ENCODE data around the gene MYOCOS.

MYOCOS gene

GRCh38 chr1:171636141-171636540 is 14.1 kb downstream of the MYOCOS start:
- ChIA-PET POLR2A (ENCODE audit: low non-redundant PET) (no interaction called here), CTCF (interaction anchor here (1.5 kb wide), 1 partner anchor 9 kb away, joined by 3 read pairs; no protein-coding TSS in a partner anchor)
- no peak for TF ChIP-seq CTCF (conservative IDR thresholded peaks at IDR 0.05; ENCODE audit: low read depth)
- no peak for DNase-seq (ENCODE audit: low spot score)
- H3K27ac ChIP-seq, result no peak overlapping the region

GRCh38 chr1:171637928-171638576 is 16.0 kb downstream of the MYOCOS start:
- POLR2A ChIA-PET (ENCODE audit: low non-redundant PET), result no interaction called here
- H3K27ac ChIP-seq, result no peak overlapping the region
- TF ChIP-seq CTCF (conservative IDR thresholded peaks at IDR 0.05; ENCODE audit: low read depth), result no peak
- no peak for DNase-seq (ENCODE audit: low spot score)
- CTCF ChIA-PET, result no interaction called here

GRCh38 chr1:171640225-171640624 is 18.2 kb downstream of the MYOCOS start:
- ChIA-PET CTCF (interaction anchor here (0.6 kb wide), 1 partner anchor 353 kb away, joined by 3 read pairs; no protein-coding TSS in a partner anchor), POLR2A (ENCODE audit: low non-redundant PET) (no interaction called here)
- DNase-seq (ENCODE audit: low spot score), result no peak
- no peak for TF ChIP-seq CTCF (conservative IDR thresholded peaks at IDR 0.05; ENCODE audit: low read depth)
- H3K27ac ChIP-seq, result no peak overlapping the region

GRCh38 chr1:171641076-171641864 is 19.2 kb downstream of the MYOCOS start:
- CTCF ChIA-PET, result no interaction called here
- H3K27ac ChIP-seq, result no peak overlapping the region
- POLR2A ChIA-PET (ENCODE audit: low non-redundant PET), result no interaction called here
- DNase-seq (ENCODE audit: low spot score), result no peak
- TF ChIP-seq CTCF (conservative IDR thresholded peaks at IDR 0.05; ENCODE audit: low read depth), result no peak

GRCh38 chr1:171642197-171642596 is 20.2 kb downstream of the MYOCOS start:
- POLR2A ChIA-PET (ENCODE audit: low non-redundant PET), result no interaction called here
- CTCF ChIA-PET, result interaction anchor here (0.5 kb wide), 1 partner anchor 1552 kb away, joined by 3 read pairs; no protein-coding TSS in a partner anchor
- TF ChIP-seq CTCF (conservative IDR thresholded peaks at IDR 0.05; ENCODE audit: low read depth), result no peak
- no peak for DNase-seq (ENCODE audit: low spot score)
- no peak overlapping the region for H3K27ac ChIP-seq

- TF ChIP-seq CTCF (conservative IDR thresholded peaks at IDR 0.05; ENCODE audit: low read depth), result no peak
- ChIA-PET POLR2A (ENCODE audit: low non-redundant PET) (no interaction called here), CTCF (interaction anchor here (0.6 kb wide), 2 partner anchors 428 to 580 kb away, joined by 4 read pairs; no protein-coding TSS in a partner anchor)
- DNase-seq (ENCODE audit: low spot score), result no peak
- no peak overlapping the region for H3K27ac ChIP-seq
Observed at GRCh38 chr1:171643156-171643555, 21.1 kb downstream of the MYOCOS start.

Measured in RWPE1 (cell line).